GM19099 (cell line): ENCODE measurements around the gene LEKR1.

Experiments used
- POLR2A ChIP-seq: IDR thresholded peaks from 3 replicates; pipeline ENCODE4 v1.6.1; 2011; ENCODE audit warnings: low read depth; ENCODE audit not compliant: insufficient read length; ENCODE audit errors: extremely low read depth

LEKR1 gene

DNA sequence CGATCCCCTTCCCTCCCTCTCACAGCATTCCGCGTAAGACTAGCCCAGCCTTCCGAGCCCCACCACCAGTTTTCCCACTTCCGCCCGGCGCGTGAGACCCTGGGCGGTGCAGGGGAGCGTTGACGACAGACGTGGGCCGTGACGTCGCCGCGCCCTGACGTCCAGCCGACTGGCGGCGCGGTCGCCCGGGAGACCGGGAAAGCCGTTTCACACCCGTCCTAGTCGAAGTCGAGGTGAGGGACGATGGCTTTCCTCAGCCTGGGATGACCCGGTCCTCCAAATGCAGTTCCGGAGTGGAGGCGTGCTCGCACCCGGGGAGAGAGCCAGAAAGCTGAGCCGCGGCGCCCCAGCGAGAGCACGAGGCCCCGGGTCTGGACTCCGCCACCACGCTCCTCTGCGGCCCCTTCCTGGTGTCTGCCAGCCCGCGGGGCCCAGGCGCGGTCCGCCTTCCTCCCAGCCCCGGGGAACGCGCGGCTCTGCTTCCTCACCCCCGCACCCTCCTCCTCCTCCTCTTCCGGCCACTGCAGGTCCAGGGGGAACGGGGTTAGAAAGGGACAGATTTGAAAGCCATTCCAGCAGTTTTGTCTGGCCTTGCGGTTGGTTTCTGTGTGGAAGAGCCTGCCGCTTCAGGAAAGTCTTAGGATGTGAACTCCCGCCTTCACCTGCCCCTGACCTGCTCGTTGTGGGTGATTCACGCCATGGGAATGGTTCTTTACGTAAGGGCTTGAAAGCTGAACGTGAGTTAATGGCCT, at the start of gene LEKR1:
Gene LEKR1 (plus strand): TSS at position 210 of the 752 bp plus-strand sequence. CDS start 2,977 bp downstream, outside the sequence.
- TF ChIP-seq POLR2A, result peak; percentile 83

DNA sequence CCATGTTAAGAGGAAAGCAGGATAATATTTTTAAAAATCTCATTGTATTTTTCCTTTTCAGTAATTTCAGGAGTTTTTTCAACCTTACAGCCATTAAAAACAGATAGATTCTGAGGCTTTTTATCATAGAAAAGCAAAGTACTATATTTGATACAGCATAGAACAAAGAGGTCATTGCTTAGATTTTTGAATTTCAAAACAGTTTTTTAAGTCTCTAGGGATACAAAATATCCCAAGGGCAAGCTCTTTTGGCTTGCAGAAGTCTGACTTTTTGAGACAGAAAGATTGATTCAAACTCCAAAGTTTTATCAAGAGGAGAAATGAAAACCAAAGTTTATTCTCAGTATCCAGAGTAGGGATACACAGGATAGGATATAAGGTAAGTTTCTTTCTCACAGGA, 49.3 kb upstream of the LEKR1 start:
- TF ChIP-seq POLR2A, result no peak

- TF ChIP-seq POLR2A, result no peak
Measured at GRCh38 chr3:156781310-156782230, 44.6 kb upstream of the LEKR1 start.

DNA sequence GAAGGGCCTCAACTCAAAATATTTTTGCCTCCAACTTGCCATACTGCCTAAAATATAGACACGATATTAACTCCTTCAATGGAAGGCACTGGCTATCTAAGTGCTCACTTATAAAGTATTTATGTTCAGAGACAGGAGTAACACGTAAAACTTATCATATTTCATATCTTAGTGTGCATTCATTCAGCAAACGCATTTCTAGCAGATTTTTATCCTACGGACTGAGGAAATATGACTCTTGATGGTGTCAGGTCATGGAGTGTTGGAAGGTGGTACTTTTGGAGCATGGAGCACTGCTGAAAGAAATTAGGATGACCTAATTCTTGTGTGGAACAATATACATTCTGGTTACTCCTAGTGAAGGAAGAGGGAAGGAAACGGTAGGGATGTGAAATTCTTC, 43.8 kb upstream of the LEKR1 start:
- no peak for TF ChIP-seq POLR2A

GRCh38 chr3:156782921-156783320, 43.2 kb upstream of the LEKR1 start:
- TF ChIP-seq POLR2A, result no peak

- TF ChIP-seq POLR2A, result no peak
Measured at GRCh38 chr3:156787001-156787400, 39.2 kb upstream of the LEKR1 start.

- no peak for TF ChIP-seq POLR2A
Measured at GRCh38 chr3:156787926-156788663, 38.1 kb upstream of the LEKR1 start.

GRCh38 chr3:156788846-156789245, 37.3 kb upstream of the LEKR1 start:
- no peak for TF ChIP-seq POLR2A

GRCh38 chr3:156790156-156790555, 36.0 kb upstream of the LEKR1 start:
- TF ChIP-seq POLR2A, result no peak

GRCh38 chr3:156792114-156792513, 34.0 kb upstream of the LEKR1 start:
- no peak for TF ChIP-seq POLR2A

GRCh38 chr3:156792536-156792935, 33.6 kb upstream of the LEKR1 start:
- no peak for TF ChIP-seq POLR2A

DNA sequence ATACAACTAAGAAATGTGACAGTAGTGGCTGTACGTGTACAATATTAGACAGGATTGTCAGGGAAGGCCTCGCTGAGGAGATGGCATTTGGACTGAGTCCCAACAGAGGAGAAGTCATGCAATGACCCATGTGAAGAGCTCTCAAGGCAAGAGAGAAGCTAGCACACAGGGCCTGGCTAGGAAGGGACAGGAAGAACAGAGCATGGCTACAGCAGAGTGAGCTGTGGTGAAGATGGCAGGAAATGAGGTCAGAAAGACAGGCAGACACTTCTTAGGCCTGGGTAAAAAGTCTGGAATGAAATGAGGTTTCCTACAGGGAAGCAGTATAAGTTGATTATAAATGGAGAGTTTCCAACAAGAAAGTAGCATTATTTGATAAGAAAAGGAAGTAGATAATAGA, 33.2 kb upstream of the LEKR1 start:
- TF ChIP-seq POLR2A, result no peak

DNA sequence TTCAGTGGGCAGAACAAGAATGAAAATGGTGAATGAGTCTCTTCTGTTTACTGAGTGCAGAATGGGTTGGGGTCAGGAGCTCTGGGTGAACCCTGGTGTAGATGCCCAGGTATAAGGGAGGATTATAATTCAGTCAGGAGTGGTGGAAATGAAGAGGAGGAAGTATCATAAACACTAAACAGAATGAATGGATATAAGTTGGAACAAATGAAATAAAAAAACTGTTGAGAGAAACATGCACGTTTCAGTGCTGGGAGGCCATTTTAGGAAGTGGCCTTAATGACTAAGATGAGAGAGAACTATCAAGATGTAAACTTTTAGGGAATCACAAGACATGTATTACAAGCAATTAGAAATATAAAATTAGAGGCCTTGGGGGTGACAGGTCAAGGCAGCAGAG, 32.8 kb upstream of the LEKR1 start:
- no peak for TF ChIP-seq POLR2A

GRCh38 chr3:156793851-156794250, 32.3 kb upstream of the LEKR1 start:
- TF ChIP-seq POLR2A, result no peak

DNA sequence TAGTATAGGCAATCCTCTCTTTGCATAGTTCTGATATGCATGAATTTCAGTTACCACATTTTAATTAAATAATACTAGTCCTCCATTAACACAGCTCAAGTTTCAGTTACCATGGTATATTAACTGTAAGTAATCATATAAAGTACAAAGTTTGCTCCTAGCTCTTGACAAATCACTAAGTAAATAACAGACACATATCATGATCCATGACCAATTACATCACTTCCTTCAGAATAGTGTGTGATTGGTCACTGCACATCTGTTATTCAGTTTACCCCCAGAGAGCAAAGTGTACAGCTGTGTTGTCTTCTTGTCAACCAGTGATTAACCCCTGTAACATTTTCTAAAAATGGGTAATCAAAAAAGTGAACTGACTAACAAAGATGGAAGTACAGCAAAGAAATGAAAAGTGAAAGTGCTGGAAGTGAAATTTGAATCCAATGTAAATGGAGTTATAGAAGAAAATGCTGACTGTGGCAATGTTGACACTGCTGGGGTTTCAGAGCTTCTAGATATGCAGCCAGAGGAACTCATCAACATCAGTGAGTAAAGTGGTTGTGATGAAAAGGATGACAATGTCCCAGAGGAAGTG, 30.2 kb upstream of the LEKR1 start:
- TF ChIP-seq POLR2A, result no peak
